ENCODE data around the gene GJD4. TPM values are rescaled to one million over a fixed set of nuclear protein-coding genes. Genes with fewer than 3 reads are reported as not detected.

Gene GJD4
- total and polyA plus RNA-seq, 2 of the 4 experiments (the other 2 are of a cell fraction), result not detected

GRCh38 chr10:35632027-35632426 lies 26.9 kb downstream of the GJD4 start:
- Histone ChIP-seq H3K4me3 (ENCODE audit: insufficient read depth, low read depth, low read length) (no peak overlapping the region), H3K4me1 (ENCODE audit: control insufficient read depth, insufficient read depth, low read length) (peaks cover under 1% of the 10 kb centered on the region; the same call in 1 of the 2 replicates), H3K18ac (ENCODE audit: low read depth, low read length) (no peak overlapping the region), H4K91ac (ENCODE audit: insufficient read depth, low read depth, low read length) (no peak overlapping the region), H2AK9ac (replicated peaks; ENCODE audit: low read depth, low read length, poor library complexity) (no peak overlapping the region), H2BK120ac (ENCODE audit: low read depth, low read length) (no peak overlapping the region), H4K20me1 (ENCODE audit: insufficient read depth, low read length) (no peaks in the 10 kb centered on the region), H3K79me1 (ENCODE audit: low read depth in 1 of 2, low read length in 2 of 2) (no peaks in the 10 kb centered on the region), H2AFZ (replicated peaks; ENCODE audit: low read length, poor library complexity) (no peak overlapping the region), H3K4ac (ENCODE audit: low read depth, low read length) (no peak overlapping the region), H2BK20ac (ENCODE audit: low read depth, low read length) (no peak overlapping the region), H2BK5ac (ENCODE audit: low read depth, low read length, poor library complexity, severe bottlenecking) (no peak overlapping the region), H3K9me3 (ENCODE audit: control insufficient read depth, insufficient read depth, low read length) (no peaks in the 10 kb centered on the region), H4K8ac (ENCODE audit: low read depth in 2 of 2, low read length in 2 of 2) (no peak overlapping the region), H3K9me1 (ENCODE audit: insufficient read depth, low read length) (no peaks in the 10 kb centered on the region), H4K5ac (ENCODE audit: low read depth, low read length) (no peak overlapping the region), H3K9ac (ENCODE audit: low read depth, low read length) (no peak overlapping the region), H3K27ac (ENCODE audit: insufficient read depth, low read length) (no peak overlapping the region), H3K14ac (replicated peaks; ENCODE audit: low read depth, low read length) (no peak overlapping the region), H3K4me2 (ENCODE audit: low read depth, low read length) (no peak overlapping the region), H2BK15ac (ENCODE audit: low read depth, low read length) (no peak overlapping the region), H3K36me3 (ENCODE audit: control insufficient read depth, insufficient read depth, low read length) (no peaks in the 10 kb centered on the region), H3K23ac (ENCODE audit: low read depth, low read length) (no peak overlapping the region), H3K56ac (ENCODE audit: extremely low read depth, insufficient read depth, low read length) (no peak overlapping the region), H3K27me3 (ENCODE audit: control insufficient read depth, insufficient read depth, low read length) (no peaks in the 10 kb centered on the region), H2AK5ac (ENCODE audit: low read depth, low read length) (no peak overlapping the region)
- DNase-seq, result no peak
- in situ Hi-C loops (cut with MboI; ENCODE audit: low sequenced_read_pairs), result loop anchor here (5.0 kb wide), 2 partner anchors 1150 to 1250 kb away; no protein-coding TSS in a partner anchor
- dilution Hi-C loops (cut with HindIII; ENCODE audit: low sequenced_read_pairs, unreplicated experiment), result no loop called here
- TF ChIP-seq CEBPB (IDR thresholded peaks at IDR 0.05; ENCODE audit: low read depth, low read length), result no peak
- TF ChIP-seq FOS (IDR thresholded peaks at IDR 0.05; ENCODE audit: low read depth, low read length), result no peak
- TF ChIP-seq MAZ (IDR thresholded peaks at IDR 0.05; ENCODE audit: borderline replicate concordance, low read depth, low read length), result no peak
- no peak for TF ChIP-seq POLR2A (IDR thresholded peaks at IDR 0.05; ENCODE audit: low read depth, low read length)
- no peak for TF ChIP-seq RAD21 (IDR thresholded peaks at IDR 0.05; ENCODE audit: low read length)
- TF ChIP-seq CTCF (conservative IDR thresholded peaks at IDR 0.05; ENCODE audit: low read depth, low read length), result no peak
- TF ChIP-seq MAFK (IDR thresholded peaks at IDR 0.05; ENCODE audit: low read depth, low read length), result no peak
- TF ChIP-seq ELK1 (IDR thresholded peaks at IDR 0.05; ENCODE audit: borderline replicate concordance, low read depth, low read length), result no peak
- no peak for TF ChIP-seq CHD1 (IDR thresholded peaks at IDR 0.05; ENCODE audit: low read depth, low read length)
- TF ChIP-seq USF2 (IDR thresholded peaks at IDR 0.05; ENCODE audit: low read depth, low read length), result no peak
- no peak for TF ChIP-seq NFE2L2 (IDR thresholded peaks at IDR 0.05; ENCODE audit: low read depth, low read length)
- no peak for TF ChIP-seq BHLHE40 (IDR thresholded peaks at IDR 0.05; ENCODE audit: low read depth, low read length)
- TF ChIP-seq RCOR1 (IDR thresholded peaks at IDR 0.05; ENCODE audit: insufficient replicate concordance, low read length), result no peak
- TF ChIP-seq RFX5 (IDR thresholded peaks at IDR 0.05; ENCODE audit: low read depth, low read length), result no peak
- TF ChIP-seq SMC3 (IDR thresholded peaks at IDR 0.05; ENCODE audit: low read depth, low read length), result no peak
- TF ChIP-seq MXI1 (IDR thresholded peaks at IDR 0.05; ENCODE audit: borderline replicate concordance, low read depth, low read length), result no peak
- ChIA-PET CTCF (interaction anchor here (1.0 to 1.5 kb wide), 3 partner anchors 57 to 1147 kb away, joined by 4 read pairs; no protein-coding TSS in a partner anchor), POLR2A (ENCODE audit: unreplicated experiment) (no interaction called here)
- no peak for ATAC-seq (ENCODE audit: low read depth)
- no TSS peak for BruUV-seq (replicated peaks)
- intact Hi-C loops (cut with micrococcal nuclease), result loop anchor here (10.0 kb wide), 1 partner anchor 863 kb away; no protein-coding TSS in a partner anchor
